Sigmoid colon (tissue), 7 donors: ENCODE measurements around the gene DHRS7. TPM values are rescaled to one million over a fixed set of nuclear protein-coding genes. Genes with fewer than 3 reads are reported as not detected.
A peak's percentile ranks its signal among the peaks of the same experiment; 100 is the strongest.
"Not testable (repeated sequence)": the region's sequence is repeated elsewhere in the genome, so short reads cannot be mapped to it uniquely, and the experiment has no call there.

ENCODE experiments used
- DNase-seq: peaks from one replicate; pipeline ENCODE4 v3.0.0-alpha.2; 2019
- H3K27ac ChIP-seq, 4 donors: fragments of 200-600 bp; sonication (generic); one replicate each; pipeline ENCODE4 v1.5.1; 2016 to 2019; ENCODE audit warnings: mild to moderate bottlenecking in 1 of 4
- H3K27me3 ChIP-seq, 3 donors: fragments of 200-600 bp; sonication (generic); one replicate each; pipeline ENCODE4 v1.5.1; 2019; ENCODE audit warnings: mild to moderate bottlenecking in 1 of 3
- H3K36me3 ChIP-seq, 4 donors: fragments of 200-600 bp; sonication (generic); one replicate each; pipeline ENCODE4 v1.5.1; 2016 to 2019
- H3K4me1 ChIP-seq, 4 donors: fragments of 200-600 bp; sonication (generic); one replicate each; pipeline ENCODE4 v1.5.1; 2017 to 2019
- H3K4me3 ChIP-seq, 4 donors: fragments of 200-600 bp; sonication (generic); one replicate each; pipeline ENCODE4 v1.5.1; 2017 to 2019; ENCODE audit warnings: mild to moderate bottlenecking in 2 of 4, moderate library complexity in 1 of 4
- H3K9me3 ChIP-seq, 4 donors: fragments of 200-600 bp in 3 of 4; sonication (generic) in 3 of 4; one replicate each; pipeline versions ENCODE4 v1.5.1 to v1.6.1; 2013 to 2019
- EP300 ChIP-seq, 4 donors: sonication (generic); formaldehyde crosslinking; IDR thresholded peaks; one replicate each; pipeline ENCODE4 v1.6.1; 2017; ENCODE audit warnings: antibody characterized with exemption in 4 of 4
- POLR2A ChIP-seq, 2 donors: fragments of 450-650 bp; IDR thresholded peaks; one replicate each; pipeline ENCODE4 v1.6.1; 2016; ENCODE audit warnings: antibody characterized with exemption in 2 of 2, mild to moderate bottlenecking in 2 of 2, moderate library complexity in 2 of 2
- POLR2AphosphoS5 ChIP-seq, 4 donors: sonication (generic); formaldehyde crosslinking; IDR thresholded peaks; one replicate each; pipeline ENCODE4 v1.6.1; 2017; ENCODE audit warnings: antibody characterized with exemption in 4 of 4
- WGBS, 2 donors: extraction: QIAGEN DNeasy Blood & Tissue Kit; methylation state at CpG; one replicate each; pipeline ENCODE4 v1.1.7; 2013; 5-methylcytosine and 5-hydroxymethylcytosine counted together
- intact Hi-C: fragments of 100-400 bp; cut with DNase I; formaldehyde crosslinking; loops from one replicate; pipeline ENCODE4 v1.15.1; 2023
- polyA plus RNA-seq, 3 donors: library from polyadenylated mRNA; stranded (reverse); fragments of 200-250 nt; gene quantifications; one replicate each; pipeline ENCODE4 v1.2.3, GENCODE V29; 2013
- total RNA-seq, 4 donors: library from RNA; depleted of rRNA; stranded (reverse); fragments of >200 nt; gene quantifications; one replicate each; pipeline ENCODE4 v1.1.0, GENCODE V29; 2016
- TF ChIP-seq, protein P1 (sequence below), 4 experiments: fragments of 450-650 bp in 3 of 4; fragments of 200-600 bp in 1 of 4; IDR thresholded peaks; one replicate each; pipeline ENCODE4 v1.5.1; 2016 to 2019; ENCODE audit warnings: antibody characterized with exemption in 4 of 4, mild to moderate bottlenecking in 3 of 4, moderate library complexity in 2 of 4
- donor health status: healthy with polysubstance abuse.
- donor health status: Bipolar disorder and iron deficiency.
- donor health status: healthy.

Gene DHRS7
- total and polyA plus RNA-seq, 7 donors, result 18.0 to 70.9 (median 49.2) TPM

DNA sequence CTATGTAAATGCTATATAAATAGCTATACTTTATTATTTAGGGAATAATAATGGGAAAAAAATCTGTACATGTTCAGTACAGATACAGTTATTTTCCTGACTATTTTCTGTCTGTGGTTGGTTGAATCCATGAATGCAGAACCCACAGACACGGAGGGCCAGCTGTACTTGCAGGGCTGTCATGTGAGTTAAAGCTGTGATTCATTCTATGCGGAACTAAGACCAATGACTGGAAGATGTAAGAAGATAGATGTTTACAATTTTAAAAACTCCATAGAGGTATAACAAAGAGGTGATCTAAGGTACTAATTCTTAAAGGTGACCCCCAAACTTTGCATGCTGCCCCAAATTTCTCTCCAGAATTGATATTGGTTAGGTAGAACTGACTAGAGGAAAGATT, 58.9 kb downstream of the DHRS7 start:
- no peak for DNase-seq
- TF ChIP-seq, protein P1, sequence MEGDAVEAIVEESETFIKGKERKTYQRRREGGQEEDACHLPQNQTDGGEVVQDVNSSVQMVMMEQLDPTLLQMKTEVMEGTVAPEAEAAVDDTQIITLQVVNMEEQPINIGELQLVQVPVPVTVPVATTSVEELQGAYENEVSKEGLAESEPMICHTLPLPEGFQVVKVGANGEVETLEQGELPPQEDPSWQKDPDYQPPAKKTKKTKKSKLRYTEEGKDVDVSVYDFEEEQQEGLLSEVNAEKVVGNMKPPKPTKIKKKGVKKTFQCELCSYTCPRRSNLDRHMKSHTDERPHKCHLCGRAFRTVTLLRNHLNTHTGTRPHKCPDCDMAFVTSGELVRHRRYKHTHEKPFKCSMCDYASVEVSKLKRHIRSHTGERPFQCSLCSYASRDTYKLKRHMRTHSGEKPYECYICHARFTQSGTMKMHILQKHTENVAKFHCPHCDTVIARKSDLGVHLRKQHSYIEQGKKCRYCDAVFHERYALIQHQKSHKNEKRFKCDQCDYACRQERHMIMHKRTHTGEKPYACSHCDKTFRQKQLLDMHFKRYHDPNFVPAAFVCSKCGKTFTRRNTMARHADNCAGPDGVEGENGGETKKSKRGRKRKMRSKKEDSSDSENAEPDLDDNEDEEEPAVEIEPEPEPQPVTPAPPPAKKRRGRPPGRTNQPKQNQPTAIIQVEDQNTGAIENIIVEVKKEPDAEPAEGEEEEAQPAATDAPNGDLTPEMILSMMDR (IDR thresholded peaks at IDR 0.05), result no peak
- no peak for TF ChIP-seq EP300 (IDR thresholded peaks at IDR 0.05)
- no peak for TF ChIP-seq POLR2AphosphoS5 (IDR thresholded peaks at IDR 0.05)
- TF ChIP-seq POLR2A (IDR thresholded peaks at IDR 0.05), result no peak
- Histone ChIP-seq H3K27me3 (no peaks in the 10 kb centered on the region), H3K4me1 (peaks cover 0 to 34% (median 16%) of the 10 kb centered on the region in 4 donors), H3K9me3 (no peaks in the 10 kb centered on the region), H3K4me3 (no peak overlapping the region), H3K36me3 (no peaks in the 10 kb centered on the region), H3K27ac (peak overlapping the region in 1 of 4 donors; percentile 17)
- intact Hi-C loops, result no loop called here
- 57 to 74% methylated on average over 2 of the region's 2 CpGs for WGBS, 2 donors

DNA sequence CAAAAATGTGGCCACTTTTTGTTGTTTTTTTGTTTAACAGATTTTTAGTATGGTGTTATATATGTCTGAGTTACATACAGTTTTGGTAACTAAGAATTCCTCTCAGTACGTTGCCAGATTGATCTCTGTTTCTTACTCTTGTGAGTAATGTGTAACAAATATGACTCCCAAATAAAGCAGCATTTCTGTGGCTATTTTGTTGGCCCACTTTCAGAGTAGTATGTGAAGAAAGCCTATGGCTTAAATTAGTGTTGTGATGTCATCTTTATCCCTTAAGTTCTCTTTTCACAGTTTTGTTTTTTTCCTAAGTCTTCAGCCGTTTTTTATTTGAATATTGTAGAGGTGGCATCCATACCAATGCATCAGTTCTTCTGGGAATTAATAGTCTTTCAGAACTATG, 62.8 kb downstream of the DHRS7 start:
- Histone ChIP-seq H3K4me1 (peaks cover 0 to 34% (median 16%) of the 10 kb centered on the region in 4 donors), H3K27me3 (no peaks in the 10 kb centered on the region), H3K36me3 (peaks cover 0 to 3% (median 0%) of the 10 kb centered on the region in 4 donors), H3K4me3 (no peak overlapping the region), H3K9me3 (no peaks in the 10 kb centered on the region), H3K27ac (no peak overlapping the region)
- WGBS, 2 donors, result 66 to 67% methylated on average over 2 of the region's 2 CpGs
- intact Hi-C loops, result no loop called here
- TF ChIP-seq POLR2AphosphoS5 (IDR thresholded peaks at IDR 0.05) (no peak), POLR2A (IDR thresholded peaks at IDR 0.05) (no peak), EP300 (IDR thresholded peaks at IDR 0.05) (no peak)
- TF ChIP-seq, protein P1 (IDR thresholded peaks at IDR 0.05), result no peak
- DNase-seq, result no peak

DNA sequence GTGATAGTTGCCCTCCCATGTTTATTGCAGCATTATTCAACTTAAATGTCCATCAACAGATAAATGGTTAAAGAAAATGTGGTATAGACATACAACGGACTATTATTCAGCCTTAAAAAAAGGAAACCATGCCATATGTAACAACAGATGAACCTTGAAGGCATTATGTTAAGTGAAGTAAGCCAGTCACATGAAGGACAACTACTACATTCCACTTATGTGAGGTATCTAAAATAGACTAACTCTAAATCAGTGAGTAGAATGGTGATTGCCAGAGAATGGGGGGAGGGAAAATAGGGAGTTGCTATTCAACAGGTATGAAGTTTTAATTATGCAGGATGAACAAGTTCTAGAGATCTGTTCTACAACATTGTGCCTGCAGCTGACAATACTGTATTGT, 63.4 kb downstream of the DHRS7 start:
- H3K27ac ChIP-seq, result no peak overlapping the region
- TF ChIP-seq POLR2AphosphoS5 (IDR thresholded peaks at IDR 0.05) (no peak), POLR2A (IDR thresholded peaks at IDR 0.05) (no peak), EP300 (IDR thresholded peaks at IDR 0.05) (no peak)
- TF ChIP-seq, protein P1 (IDR thresholded peaks at IDR 0.05), result no peak
- H3K4me1 ChIP-seq, result peaks cover 0 to 31% (median 16%) of the 10 kb centered on the region in 4 donors
- H3K36me3 ChIP-seq, result peaks cover 0 to 3% (median 0%) of the 10 kb centered on the region in 4 donors
- no peak overlapping the region for H3K4me3 ChIP-seq
- no peak for DNase-seq
- H3K27me3 ChIP-seq, result no peaks in the 10 kb centered on the region
- no peaks in the 10 kb centered on the region for H3K9me3 ChIP-seq
- 94 to 97% methylated on average over 1 of the region's 1 CpG for WGBS, 2 donors
- intact Hi-C loops, result no loop called here

DNA sequence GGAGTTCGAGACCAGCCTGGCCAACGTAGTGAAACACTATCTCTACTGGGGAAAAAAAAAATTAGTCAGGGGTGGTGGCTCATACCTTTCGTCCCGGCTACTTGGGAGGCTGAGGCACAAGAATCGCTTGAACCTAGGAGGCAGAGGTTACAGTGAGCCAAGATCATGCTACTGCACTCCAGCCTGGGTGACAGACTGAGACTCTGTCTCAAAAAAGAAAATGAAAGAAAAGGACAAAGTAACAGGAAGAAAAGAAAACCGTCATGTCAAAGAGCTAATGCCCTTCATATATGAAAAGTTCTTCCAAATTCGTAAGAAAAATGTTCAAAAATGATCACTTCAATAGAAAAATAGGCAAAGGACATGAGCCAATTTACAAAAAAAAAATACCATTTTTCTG, 65.3 kb downstream of the DHRS7 start:
- DNase-seq, H3K9me3 ChIP-seq, H3K36me3 ChIP-seq, H3K4me3 ChIP-seq, H3K27me3 ChIP-seq, intact Hi-C loops, H3K27ac ChIP-seq: not testable (repeated sequence)
- WGBS, 2 donors, result 92 to 96% methylated on average over 7 of the region's 7 CpGs
- H3K4me1 ChIP-seq, result peaks cover 0 to 29% (median 19%) of the 10 kb centered on the region in 4 donors

DNA sequence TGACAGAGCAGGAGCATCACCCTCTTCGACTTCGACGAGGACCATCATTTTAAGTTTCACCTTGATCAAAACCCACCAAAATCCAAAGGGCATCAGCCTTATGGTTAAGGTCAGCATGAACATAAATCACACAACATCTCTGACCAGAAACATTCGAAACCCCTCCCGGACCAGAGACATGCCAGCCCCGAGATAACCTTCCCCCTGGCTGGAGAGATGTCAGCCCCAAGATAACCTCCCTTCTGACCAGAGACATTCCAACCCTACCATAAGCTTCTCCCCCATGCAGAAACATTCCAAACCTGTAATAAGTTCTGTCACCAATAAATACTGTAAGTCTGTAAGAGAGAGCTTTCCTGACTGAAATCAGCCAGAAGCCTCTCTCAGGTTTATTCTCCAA, 67.2 kb downstream of the DHRS7 start:
- H3K9me3 ChIP-seq, result no peaks in the 10 kb centered on the region
- WGBS, 2 donors, result 97 to 98% methylated on average over 6 of the region's 6 CpGs
- no peaks in the 10 kb centered on the region for H3K27me3 ChIP-seq
- H3K27ac ChIP-seq, result no peak overlapping the region
- no peak for DNase-seq
- intact Hi-C loops, result no loop called here
- H3K36me3 ChIP-seq, result peaks cover 0 to 3% (median 0%) of the 10 kb centered on the region in 4 donors
- no peak for TF ChIP-seq POLR2A (IDR thresholded peaks at IDR 0.05)
- no peak for TF ChIP-seq EP300 (IDR thresholded peaks at IDR 0.05)
- TF ChIP-seq, protein P1 (IDR thresholded peaks at IDR 0.05), result no peak
- no peak for TF ChIP-seq POLR2AphosphoS5 (IDR thresholded peaks at IDR 0.05)
- peaks cover 0 to 41% (median 32%) of the 10 kb centered on the region in 4 donors for H3K4me1 ChIP-seq
- no peak overlapping the region for H3K4me3 ChIP-seq
